ENCODE measurements around the gene EFCC1.

Gene EFCC1

GRCh38 chr3:129033151-129033550, 32.0 kb downstream of the EFCC1 start:
- no peak for DNase-seq (ENCODE audit: low read depth in 1 of 2, low spot score in 1 of 2)
- in situ Hi-C loops (cut with HindIII; ENCODE audit: low pct_unique_long_range_greater_than_20kb, low sequenced_read_pairs), result no loop called here
- TF ChIP-seq JUND (IDR thresholded peaks at IDR 0.05; ENCODE audit: low read depth), result no peak

DNA sequence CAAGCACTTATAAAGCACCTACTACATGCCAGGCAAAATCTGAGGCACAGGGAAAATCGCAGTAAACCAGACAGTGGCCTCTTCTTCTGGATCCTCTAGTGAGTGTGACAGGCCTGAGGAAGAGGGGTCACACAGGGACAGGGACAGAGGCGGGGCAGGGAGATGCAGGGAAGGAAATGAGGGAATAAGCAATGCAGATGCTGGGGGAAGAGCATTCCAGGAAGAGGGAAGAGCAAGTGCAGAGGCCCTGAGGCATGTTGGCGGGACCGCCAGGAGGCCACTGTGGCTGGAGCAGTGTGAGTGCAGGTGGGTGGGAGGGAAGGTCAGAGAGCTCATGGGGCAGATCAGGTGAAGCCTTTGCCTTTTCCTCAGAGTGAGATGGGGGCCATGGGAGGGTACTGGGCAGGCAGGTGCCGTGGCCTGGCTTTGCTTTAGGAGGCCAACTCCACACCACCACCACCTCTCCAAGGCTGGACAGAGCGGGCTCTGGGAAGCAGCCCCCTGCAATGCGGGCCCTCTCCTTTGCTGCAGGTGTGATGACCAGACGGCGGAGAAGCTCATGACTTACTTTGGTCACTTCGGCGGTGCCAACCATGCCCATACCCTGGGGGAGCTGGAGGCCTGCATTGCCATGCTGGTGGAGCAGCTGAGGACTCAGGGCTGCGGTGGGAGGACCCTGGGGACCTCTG, 32.7 kb downstream of the EFCC1 start:
- TF ChIP-seq JUND (IDR thresholded peaks at IDR 0.05; ENCODE audit: low read depth), result no peak
- in situ Hi-C loops (cut with HindIII; ENCODE audit: low pct_unique_long_range_greater_than_20kb, low sequenced_read_pairs), result no loop called here
- no peak for DNase-seq (ENCODE audit: low read depth in 1 of 2, low spot score in 1 of 2)

DNA sequence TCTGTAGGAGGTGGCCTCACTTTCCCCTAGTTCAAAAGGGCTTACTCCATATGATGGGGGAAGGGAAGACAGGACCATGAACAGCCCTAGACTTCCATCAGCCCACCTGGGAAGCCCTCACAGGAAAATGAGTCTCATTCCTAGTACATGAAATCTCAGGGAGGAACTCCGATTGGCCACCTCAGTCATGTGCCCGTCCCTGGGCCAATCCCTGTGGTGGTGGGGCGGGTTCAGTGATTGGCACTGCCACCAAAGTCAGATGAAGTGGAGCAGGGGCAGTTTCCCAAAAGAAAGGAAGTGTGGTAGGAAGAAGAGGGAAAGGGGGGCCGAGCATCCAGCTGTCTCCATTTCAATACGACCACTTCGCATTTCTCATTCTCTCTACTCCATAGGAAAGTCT, 33.5 kb downstream of the EFCC1 start:
- in situ Hi-C loops (cut with HindIII; ENCODE audit: low pct_unique_long_range_greater_than_20kb, low sequenced_read_pairs), result no loop called here
- peak; percentile 39 to 45 for DNase-seq (ENCODE audit: low read depth in 1 of 2, low spot score in 1 of 2)
- TF ChIP-seq JUND (IDR thresholded peaks at IDR 0.05; ENCODE audit: low read depth), result no peak

DNA sequence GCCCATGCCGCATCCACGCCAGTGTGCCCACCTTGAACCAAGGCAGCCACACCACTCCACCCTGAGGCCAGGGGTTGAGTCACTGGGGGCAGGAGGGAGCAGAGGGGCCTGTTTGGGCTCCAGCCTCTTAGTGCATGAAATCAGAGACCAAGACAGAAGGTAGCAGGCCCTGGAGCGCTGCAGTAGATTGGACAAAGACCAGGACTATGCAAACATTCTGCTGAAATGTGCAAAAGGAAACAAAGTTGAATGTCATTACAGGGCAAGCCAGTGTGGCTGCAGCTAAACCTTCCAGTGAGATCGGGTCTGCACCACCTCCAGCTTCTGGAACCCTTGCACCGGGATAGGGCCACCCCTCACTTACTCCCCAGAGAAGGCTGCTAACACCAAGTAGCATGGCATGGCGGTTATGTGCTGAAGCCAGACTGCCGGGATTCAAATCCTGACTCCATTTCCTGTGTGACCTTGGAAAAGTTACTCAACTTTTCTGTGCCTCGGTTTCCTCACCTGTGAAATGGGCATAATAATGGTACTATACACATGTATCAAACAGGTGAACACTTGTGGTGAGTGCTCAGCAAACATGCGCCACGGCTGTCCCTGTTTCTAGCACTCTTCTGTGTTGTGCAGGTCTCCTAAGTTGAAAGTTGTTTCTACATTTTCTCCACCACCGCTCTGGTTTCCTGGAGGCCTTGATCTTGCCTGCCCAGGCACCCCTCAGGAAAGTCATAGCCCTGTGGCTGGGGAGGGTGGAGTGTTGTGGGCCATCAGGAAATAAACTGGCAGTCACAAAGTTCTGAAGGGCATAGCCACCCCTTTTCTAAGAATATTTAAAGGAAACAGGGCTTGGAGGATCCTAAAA, 34.5 kb downstream of the EFCC1 start:
- in situ Hi-C loops (cut with HindIII; ENCODE audit: low pct_unique_long_range_greater_than_20kb, low sequenced_read_pairs), result no loop called here
- no peak for TF ChIP-seq JUND (IDR thresholded peaks at IDR 0.05; ENCODE audit: low read depth)
- no peak for DNase-seq (ENCODE audit: low read depth in 1 of 2, low spot score in 1 of 2)

DNA sequence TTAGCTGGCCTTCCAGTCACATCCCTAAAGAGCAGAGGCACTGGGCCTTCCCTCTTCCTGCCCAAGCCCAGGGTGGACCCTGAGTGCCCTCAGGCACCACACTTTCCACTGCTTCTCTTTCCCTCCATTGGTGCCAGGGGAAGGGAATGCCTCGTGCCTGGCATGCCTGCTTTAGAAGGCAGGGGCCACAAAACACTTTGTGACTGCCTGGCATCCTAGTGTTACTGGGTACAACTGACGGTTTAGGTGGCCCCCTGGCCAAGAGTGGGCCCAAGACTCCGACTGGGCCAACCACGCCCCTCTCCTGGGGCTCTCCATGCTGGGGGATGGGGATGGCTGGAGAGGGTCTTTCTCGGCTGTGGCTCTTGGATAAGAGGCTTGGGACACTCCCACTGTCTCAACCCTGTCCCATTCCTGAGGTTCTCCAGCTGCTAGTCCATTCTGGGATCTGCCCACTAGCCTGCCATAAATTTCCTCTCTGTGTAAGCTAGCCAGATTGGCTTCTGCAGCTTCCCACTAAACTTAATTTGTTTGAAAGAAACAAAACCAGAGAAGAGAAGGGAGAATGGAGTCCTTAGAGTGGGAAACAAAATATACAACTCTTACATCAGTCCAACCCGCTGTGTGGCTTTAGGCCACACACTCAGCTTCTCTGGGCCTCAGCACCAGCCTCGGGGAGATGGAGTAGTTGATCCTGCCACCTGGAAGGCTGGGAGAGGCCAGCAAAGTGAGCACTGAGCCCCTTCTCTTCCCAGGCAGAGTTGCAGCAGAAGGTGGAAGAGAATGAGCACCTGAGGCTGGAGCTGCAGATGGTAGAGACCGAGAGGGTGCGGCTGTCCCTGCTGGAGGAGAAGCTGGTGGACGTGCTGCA, 35.4 kb downstream of the EFCC1 start:
- in situ Hi-C loops (cut with HindIII; ENCODE audit: low pct_unique_long_range_greater_than_20kb, low sequenced_read_pairs), result no loop called here
- no peak for TF ChIP-seq JUND (IDR thresholded peaks at IDR 0.05; ENCODE audit: low read depth)
- no peak for DNase-seq (ENCODE audit: low read depth in 1 of 2, low spot score in 1 of 2)

DNA sequence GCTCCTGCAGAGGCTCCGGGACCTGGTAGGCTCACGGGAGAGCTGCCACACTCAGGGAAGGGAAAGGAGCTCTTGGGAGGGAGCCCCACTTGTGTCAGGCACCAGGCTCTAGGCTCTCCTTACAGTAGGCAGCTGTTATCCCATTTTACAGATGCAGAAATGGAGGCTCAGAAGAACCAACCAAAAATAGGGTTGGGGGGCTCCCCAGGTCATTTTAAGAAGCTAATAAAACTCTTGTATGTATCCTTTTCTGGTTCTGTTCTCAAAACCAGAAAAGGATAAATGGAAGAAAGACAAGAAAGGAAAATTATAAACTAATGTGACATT, 36.0 kb downstream of the EFCC1 start:
- TF ChIP-seq JUND (IDR thresholded peaks at IDR 0.05; ENCODE audit: low read depth), result no peak
- DNase-seq (ENCODE audit: low read depth in 1 of 2, low spot score in 1 of 2), result no peak
- in situ Hi-C loops (cut with HindIII; ENCODE audit: low pct_unique_long_range_greater_than_20kb, low sequenced_read_pairs), result no loop called here

DNA sequence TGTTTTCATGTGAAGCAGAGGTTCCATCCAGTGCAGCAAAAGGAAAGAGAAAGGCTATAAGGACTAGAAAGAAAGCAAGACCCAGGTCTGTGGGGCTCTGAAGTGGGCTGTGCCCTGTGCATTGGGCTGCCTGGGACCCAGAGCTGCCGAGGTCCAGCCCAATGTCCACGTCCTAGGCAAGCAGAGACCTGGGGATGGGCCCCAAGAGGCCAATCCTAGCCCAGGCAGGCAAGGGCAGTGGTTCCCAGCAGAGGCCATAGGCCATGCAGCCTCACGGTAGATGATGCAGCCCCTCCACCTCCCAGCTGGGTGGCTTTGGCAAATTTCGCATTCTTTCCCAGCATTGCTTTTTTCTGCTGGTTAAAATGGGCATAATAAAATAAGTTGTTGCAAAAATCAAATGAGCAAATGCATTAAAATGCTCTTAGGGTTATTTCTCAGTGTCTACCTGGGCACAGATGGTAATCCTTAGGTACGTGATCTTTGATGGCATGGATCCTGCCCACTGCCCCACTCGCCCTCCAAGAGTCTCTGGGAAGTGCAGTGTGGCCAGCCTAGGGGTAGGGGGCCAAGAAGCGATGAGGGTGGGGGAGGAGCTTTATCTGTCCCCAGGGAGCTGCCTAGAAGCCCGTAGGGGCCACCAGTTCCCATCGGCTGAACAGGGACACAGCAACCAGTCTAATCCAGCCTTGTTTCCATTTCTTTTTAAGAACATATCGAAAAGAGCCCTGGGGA, 37.2 kb downstream of the EFCC1 start:
- no peak for TF ChIP-seq JUND (IDR thresholded peaks at IDR 0.05; ENCODE audit: low read depth)
- in situ Hi-C loops (cut with HindIII; ENCODE audit: low pct_unique_long_range_greater_than_20kb, low sequenced_read_pairs), result no loop called here
- no peak for DNase-seq (ENCODE audit: low read depth in 1 of 2, low spot score in 1 of 2)

DNA sequence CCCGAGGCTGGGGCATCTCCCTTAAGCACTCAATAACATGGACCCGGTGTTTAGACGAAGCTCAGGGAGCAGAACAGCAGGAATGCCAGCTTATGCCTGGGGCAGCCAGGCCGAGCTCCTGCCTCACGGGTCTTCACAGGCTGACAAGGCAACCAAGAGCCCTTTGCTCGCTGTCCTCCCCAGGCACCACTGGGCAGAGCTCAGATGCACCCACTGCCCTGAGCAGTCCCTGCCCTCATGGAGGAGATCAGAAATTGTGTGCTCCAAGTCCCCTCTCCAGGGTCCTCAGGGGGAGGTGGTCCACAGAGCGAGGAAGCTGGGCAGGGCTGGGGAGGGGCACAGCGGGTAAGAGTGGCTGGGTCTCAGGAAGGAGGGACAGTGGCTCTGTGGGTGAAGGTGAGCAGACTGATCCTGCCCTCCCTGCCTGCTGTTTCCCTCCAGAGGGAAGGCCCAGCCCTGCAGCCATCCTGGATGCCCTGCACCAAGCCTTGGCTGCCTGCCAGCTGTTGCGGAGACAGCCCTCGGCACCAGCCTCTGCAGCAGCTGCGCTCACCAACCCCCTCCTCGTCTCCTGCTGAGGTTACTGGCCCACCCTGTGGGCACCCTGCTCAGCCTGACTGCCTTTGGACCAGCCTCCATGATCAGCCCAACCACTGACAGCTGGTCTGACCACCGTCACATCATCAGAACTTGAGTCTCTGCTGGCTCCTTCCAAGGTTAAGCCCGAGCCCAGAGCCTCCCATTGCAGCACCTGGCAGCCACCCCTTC, 38.4 kb downstream of the EFCC1 start:
- in situ Hi-C loops (cut with HindIII; ENCODE audit: low pct_unique_long_range_greater_than_20kb, low sequenced_read_pairs), result no loop called here
- TF ChIP-seq JUND (IDR thresholded peaks at IDR 0.05; ENCODE audit: low read depth), result no peak
- DNase-seq (ENCODE audit: low read depth in 1 of 2, low spot score in 1 of 2), result no peak

GRCh38 chr3:129040039-129040336, 38.9 kb downstream of the EFCC1 start:
- TF ChIP-seq JUND (IDR thresholded peaks at IDR 0.05; ENCODE audit: low read depth), result no peak
- in situ Hi-C loops (cut with HindIII; ENCODE audit: low pct_unique_long_range_greater_than_20kb, low sequenced_read_pairs), result no loop called here
- no peak for DNase-seq (ENCODE audit: low read depth in 1 of 2, low spot score in 1 of 2)

GRCh38 chr3:129040579-129041300, 39.6 kb downstream of the EFCC1 start:
- no peak for DNase-seq (ENCODE audit: low read depth in 1 of 2, low spot score in 1 of 2)
- in situ Hi-C loops (cut with HindIII; ENCODE audit: low pct_unique_long_range_greater_than_20kb, low sequenced_read_pairs), result no loop called here
- TF ChIP-seq JUND (IDR thresholded peaks at IDR 0.05; ENCODE audit: low read depth), result no peak

DNA sequence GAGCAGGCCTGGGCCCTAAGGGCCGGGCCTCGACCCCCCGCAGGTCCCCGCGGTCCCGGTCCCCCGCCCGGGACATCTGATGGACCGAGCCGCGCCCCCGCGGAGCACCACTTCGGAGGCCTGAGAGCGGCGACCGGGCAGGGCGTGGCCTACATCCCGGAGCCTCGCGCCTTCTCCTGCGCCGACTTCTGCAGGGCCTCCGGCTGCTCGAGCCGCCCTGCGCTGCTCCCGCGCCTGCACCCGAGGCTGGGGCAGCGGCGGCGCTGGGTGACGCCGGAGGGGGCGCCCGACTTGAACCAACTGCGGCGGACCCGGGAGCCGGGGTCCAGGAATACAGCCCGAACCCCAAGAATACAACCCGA, 44.6 kb downstream of the EFCC1 start:
- TF ChIP-seq JUND (IDR thresholded peaks at IDR 0.05; ENCODE audit: low read depth), result no peak
- in situ Hi-C loops (cut with HindIII; ENCODE audit: low pct_unique_long_range_greater_than_20kb, low sequenced_read_pairs), result no loop called here
- no peak for DNase-seq (ENCODE audit: low read depth in 1 of 2, low spot score in 1 of 2)

Measured in T47D (cell line).